22Rv1 (cell line): Measurements from ENCODE around the gene PDE8A.

Experiments used
- H3K27ac ChIP-seq: fragments of 450-650 bp; 2 replicates; pipeline ENCODE4 v1.5.1; 2017
- ZFX ChIP-seq: fragments of 450-650 bp; IDR thresholded peaks from 2 replicates; pipeline ENCODE4 v1.6.1; 2017; ENCODE audit warnings: antibody characterized with exemption, borderline replicate concordance
- TF ChIP-seq, protein P1 (sequence below): fragments of 450-650 bp; IDR thresholded peaks from 2 replicates; pipeline ENCODE4 v1.5.1; 2017; ENCODE audit warnings: mild to moderate bottlenecking

Gene PDE8A

DNA sequence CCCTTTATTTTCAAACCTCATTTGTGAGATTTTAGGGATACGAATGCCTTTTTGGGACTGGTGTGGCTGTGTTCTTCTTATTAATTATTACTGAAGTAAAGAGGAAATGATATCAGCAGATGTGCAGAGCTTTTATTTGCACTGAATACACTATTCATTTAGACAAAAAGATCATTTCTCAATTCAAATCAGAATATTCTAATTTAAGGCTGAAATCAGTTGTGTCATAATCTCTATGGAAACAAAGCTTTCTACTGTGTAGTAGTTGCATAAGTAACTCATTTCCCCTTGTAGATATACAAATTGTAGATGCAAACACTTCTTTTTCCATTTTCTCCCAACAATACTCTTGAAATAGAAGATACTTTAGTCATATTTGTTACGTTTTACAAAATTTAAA, 56.0 kb downstream of the PDE8A start:
- H3K27ac ChIP-seq: no peak overlapping the region
- TF ChIP-seq, protein P1, sequence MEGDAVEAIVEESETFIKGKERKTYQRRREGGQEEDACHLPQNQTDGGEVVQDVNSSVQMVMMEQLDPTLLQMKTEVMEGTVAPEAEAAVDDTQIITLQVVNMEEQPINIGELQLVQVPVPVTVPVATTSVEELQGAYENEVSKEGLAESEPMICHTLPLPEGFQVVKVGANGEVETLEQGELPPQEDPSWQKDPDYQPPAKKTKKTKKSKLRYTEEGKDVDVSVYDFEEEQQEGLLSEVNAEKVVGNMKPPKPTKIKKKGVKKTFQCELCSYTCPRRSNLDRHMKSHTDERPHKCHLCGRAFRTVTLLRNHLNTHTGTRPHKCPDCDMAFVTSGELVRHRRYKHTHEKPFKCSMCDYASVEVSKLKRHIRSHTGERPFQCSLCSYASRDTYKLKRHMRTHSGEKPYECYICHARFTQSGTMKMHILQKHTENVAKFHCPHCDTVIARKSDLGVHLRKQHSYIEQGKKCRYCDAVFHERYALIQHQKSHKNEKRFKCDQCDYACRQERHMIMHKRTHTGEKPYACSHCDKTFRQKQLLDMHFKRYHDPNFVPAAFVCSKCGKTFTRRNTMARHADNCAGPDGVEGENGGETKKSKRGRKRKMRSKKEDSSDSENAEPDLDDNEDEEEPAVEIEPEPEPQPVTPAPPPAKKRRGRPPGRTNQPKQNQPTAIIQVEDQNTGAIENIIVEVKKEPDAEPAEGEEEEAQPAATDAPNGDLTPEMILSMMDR: no peak
- TF ChIP-seq ZFX: no peak

GRCh38 chr15:85041230-85041629, 59.6 kb downstream of the PDE8A start:
- TF ChIP-seq, protein P1: no peak
- no peak for TF ChIP-seq ZFX
- no peak overlapping the region for H3K27ac ChIP-seq

DNA sequence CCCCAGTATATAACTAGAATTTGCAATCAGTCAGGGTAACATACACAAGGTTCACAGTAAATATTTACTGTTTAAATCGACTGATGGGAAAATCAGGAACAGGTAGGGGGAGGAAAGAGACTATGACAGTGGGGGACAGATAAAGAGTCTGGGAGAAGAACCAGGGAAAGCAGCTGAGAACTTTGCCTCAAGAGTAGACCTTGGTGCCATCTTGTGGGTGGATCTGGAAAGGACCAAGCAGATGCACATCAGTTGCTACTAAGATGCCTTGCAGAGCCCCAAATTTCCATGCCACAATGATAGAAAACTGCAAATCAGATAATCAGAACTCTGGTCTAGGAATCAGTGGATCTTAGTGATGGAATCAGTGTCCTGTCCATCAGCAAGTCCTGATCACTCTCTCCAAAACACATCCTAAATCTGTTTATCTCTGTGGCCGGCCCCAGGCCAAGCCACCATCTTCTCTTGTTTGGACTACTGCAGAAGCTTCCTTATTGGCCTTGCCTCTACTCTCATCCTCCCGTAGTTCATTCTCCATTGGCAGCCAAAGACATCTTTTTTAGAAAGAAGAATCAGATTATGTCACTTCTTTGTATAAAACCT, 62.7 kb downstream of the PDE8A start:
- no peak overlapping the region for H3K27ac ChIP-seq
- TF ChIP-seq ZFX: no peak
- TF ChIP-seq, protein P1: peak; percentile 62

GRCh38 chr15:85044894-85045293, 63.2 kb downstream of the PDE8A start:
- no peak overlapping the region for H3K27ac ChIP-seq
- TF ChIP-seq ZFX: no peak
- TF ChIP-seq, protein P1: no peak

GRCh38 chr15:85045615-85046014, 64.0 kb downstream of the PDE8A start:
- TF ChIP-seq ZFX: no peak
- TF ChIP-seq, protein P1: no peak
- no peak overlapping the region for H3K27ac ChIP-seq

GRCh38 chr15:85047271-85047948, 65.8 kb downstream of the PDE8A start:
- H3K27ac ChIP-seq: no peak overlapping the region
- no peak for TF ChIP-seq ZFX
- TF ChIP-seq, protein P1: no peak

DNA sequence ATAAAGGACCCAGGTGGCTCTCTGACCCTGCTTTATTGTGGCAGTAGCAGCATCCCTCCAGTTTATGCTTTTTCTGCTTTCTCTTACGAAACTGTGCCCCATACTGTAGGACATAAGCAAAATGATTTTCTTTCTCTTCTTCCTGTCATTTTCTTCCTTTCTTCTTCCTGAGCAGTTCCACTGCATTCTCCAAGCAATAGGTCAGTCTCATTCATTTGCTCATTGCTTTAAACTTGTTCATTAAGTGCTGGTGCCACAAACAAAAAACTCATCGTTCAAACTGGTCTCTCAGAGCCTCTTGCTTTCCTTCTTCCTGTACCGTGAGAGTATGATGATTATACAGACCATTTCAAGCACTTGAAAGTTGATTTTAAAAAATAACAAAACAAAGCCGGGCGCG, 66.8 kb downstream of the PDE8A start:
- no peak overlapping the region for H3K27ac ChIP-seq
- TF ChIP-seq ZFX: no peak
- TF ChIP-seq, protein P1: no peak
